ENCODE data around the gene NUDT22. TPM values are rescaled to one million over a fixed set of nuclear protein-coding genes. Genes with fewer than 3 reads are reported as not detected.

Gene NUDT22
- total RNA-seq, 6 donors from 2014 or later = 30.3 to 94.3 (median 68.0) TPM

GRCh38 chr11:64230171-64230984 lies 4.3 kb downstream of the NUDT22 start, which contains the start of gene DNAJC4:
Gene DNAJC4 (plus strand): TSS chr11:64230548. CDS start chr11:64230855, 307 bp downstream.
- Histone ChIP-seq H3K27me3 (no peaks in the 10 kb centered on the region), H3K4me1 (peaks cover 52 to 73% (median 60%) of the 10 kb centered on the region in 4 donors), H3K27ac (peak within 1 kb of the TSS; percentile 87 to 96 (median 90)), H3K9me3 (no peaks in the 10 kb centered on the region), H3K36me3 (no peaks in the 10 kb centered on the region), H3K4me3 (peak within 1 kb of the TSS; percentile 31 to 93 (median 72))
- WGBS, 2 donors = 1% methylated on average over 27 to 62 of the region's 62 CpGs
- no peak for TF ChIP-seq EP300 (IDR thresholded peaks at IDR 0.05)
- peak in 2 of 4 donors; percentile 49 to 63 for TF ChIP-seq POLR2A (IDR thresholded peaks at IDR 0.05)
- peak in 1 of 6 experiments; percentile 4 for TF ChIP-seq CTCF (IDR thresholded peaks at IDR 0.05)
- TF ChIP-seq POLR2AphosphoS5 (IDR thresholded peaks at IDR 0.05) = peak; percentile 41 to 61
- ATAC-seq (ENCODE audit: low FRiP score in 2 of 2) = peak; percentile 78 to 80
- DNase-seq = peak; percentile 94 to 98

- Histone ChIP-seq H3K36me3 (no peaks in the 10 kb centered on the region), H3K4me1 (peaks cover 55 to 75% (median 63%) of the 10 kb centered on the region in 4 donors), H3K27me3 (no peaks in the 10 kb centered on the region), H3K4me3 (peak overlapping the region; percentile 31 to 93 (median 72)), H3K27ac (peak overlapping the region; percentile 87 to 96 (median 90)), H3K9me3 (no peaks in the 10 kb centered on the region)
- ATAC-seq (ENCODE audit: low FRiP score in 2 of 2) (no peak), DNase-seq (no peak)
- TF ChIP-seq POLR2AphosphoS5 (IDR thresholded peaks at IDR 0.05) = no peak
- WGBS, 2 donors = 5% methylated on average over 5 to 8 of the region's 8 CpGs
Observed at GRCh38 chr11:64230985-64231365, 4.9 kb downstream of the NUDT22 start.

DNA sequence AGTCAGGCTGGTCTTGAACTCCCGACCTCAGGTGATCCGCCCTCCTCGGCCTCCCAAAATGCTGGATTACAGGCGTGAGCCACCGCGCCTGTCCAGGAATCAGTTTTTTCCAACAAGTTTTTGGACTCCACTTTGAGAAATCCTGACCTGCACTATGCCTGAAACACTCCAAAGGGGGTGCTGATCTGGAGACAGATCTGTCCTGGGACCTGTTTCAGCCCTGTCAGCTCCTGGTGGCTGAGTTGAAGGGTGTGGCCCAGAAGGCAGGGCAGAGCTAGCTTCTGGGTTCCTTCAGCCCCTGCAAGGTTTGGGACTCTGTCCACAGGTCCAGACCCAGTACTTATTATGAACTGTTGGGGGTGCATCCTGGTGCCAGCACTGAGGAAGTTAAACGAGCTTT lies 5.5 kb downstream of the NUDT22 start:
- no peak for DNase-seq
- Histone ChIP-seq H3K27me3 (no peaks in the 10 kb centered on the region), H3K9me3 (no peaks in the 10 kb centered on the region), H3K27ac (peak overlapping the region in 2 of 4 donors; percentile 5 to 19), H3K4me3 (no peak overlapping the region), H3K36me3 (no peaks in the 10 kb centered on the region), H3K4me1 (peaks cover 55 to 77% (median 62%) of the 10 kb centered on the region in 4 donors)
- TF ChIP-seq EP300 (IDR thresholded peaks at IDR 0.05) (no peak), CTCF (IDR thresholded peaks at IDR 0.05) (no peak), POLR2AphosphoS5 (IDR thresholded peaks at IDR 0.05) (no peak), POLR2A (IDR thresholded peaks at IDR 0.05) (no peak)
- no peak for ATAC-seq (ENCODE audit: low FRiP score in 2 of 2)
- 84 to 88% methylated on average over 7 of the region's 7 CpGs for WGBS, 2 donors

DNA sequence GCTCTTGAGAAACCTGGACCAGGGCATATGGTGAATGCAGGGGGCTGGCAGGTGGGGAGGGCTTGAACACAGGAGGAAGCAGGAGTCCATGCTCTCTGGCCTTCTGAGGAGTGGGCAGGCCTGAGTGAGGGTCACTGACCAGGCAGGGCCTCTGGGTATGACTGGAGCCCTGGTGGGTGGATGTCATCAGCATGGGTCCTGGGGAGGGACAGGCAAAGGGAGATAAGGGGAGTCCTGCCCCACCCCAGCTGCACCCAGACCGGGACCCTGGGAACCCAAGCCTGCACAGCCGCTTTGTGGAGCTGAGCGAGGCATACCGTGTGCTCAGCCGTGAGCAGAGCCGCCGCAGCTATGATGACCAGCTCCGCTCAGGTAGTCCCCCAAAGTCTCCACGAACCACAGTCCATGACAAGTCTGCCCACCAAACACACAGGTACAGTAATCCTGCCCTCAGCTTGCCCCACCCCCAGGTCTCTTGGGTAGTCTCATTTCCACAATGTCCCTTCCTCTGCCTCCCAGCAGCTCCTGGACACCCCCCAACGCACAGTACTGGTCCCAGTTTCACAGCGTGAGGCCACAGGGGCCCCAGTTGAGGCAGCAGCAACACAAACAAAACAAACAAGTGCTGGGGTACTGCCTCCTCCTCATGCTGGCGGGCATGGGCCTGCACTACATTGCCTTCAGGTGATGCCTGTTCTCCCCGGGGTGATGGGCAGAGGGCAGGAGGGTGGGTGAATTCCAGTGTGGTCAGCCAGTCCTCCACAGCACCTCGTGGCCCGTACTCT lies 6.3 kb downstream of the NUDT22 start:
- peak overlapping the region in 3 of 4 donors; percentile 5 to 27 (median 12) for H3K27ac ChIP-seq

More for the DNA sequence above, 6.3 kb downstream of the NUDT22 start:
- Histone ChIP-seq H3K9me3 (no peaks in the 10 kb centered on the region), H3K4me3 (no peak overlapping the region), H3K27me3 (no peaks in the 10 kb centered on the region), H3K4me1 (peaks cover 46 to 72% (median 57%) of the 10 kb centered on the region in 4 donors), H3K36me3 (peaks cover 0 to 3% (median 0%) of the 10 kb centered on the region in 4 donors)
- DNase-seq (peak in 1 of 2 donors; percentile 50), ATAC-seq (ENCODE audit: low FRiP score in 2 of 2) (no peak)
- no peak for TF ChIP-seq CTCF (IDR thresholded peaks at IDR 0.05)
- TF ChIP-seq EP300 (IDR thresholded peaks at IDR 0.05) = no peak
- TF ChIP-seq POLR2AphosphoS5 (IDR thresholded peaks at IDR 0.05) = no peak
- TF ChIP-seq POLR2A (IDR thresholded peaks at IDR 0.05) = no peak
- WGBS, 2 donors = 88 to 91% methylated on average over 5 to 15 of the region's 15 CpGs
